Stimulated activated CD8-positive, alpha-beta memory T cell treated with anti-CD3 and anti-CD28 coated beads, Interleukin-4, amount 100 ng/mL, for 1 hour (primary cell): ENCODE data around the gene TRIM74.
"Not testable (repeated sequence)": the region's sequence is repeated elsewhere in the genome, so short reads cannot be mapped to it uniquely, and the experiment has no call there.

Experiments used
- DNase-seq, 2 donors: peaks; one replicate each; pipeline ENCODE4 v3.0.0-alpha.2; 2020; ENCODE audit warnings: low read depth in 2 of 2, low spot score in 1 of 2

The TRIM74 gene

GRCh38 chr7:72911395-72911794 is 57.9 kb downstream of the TRIM74 start:
- DNase-seq: not testable (repeated sequence)
